ACHN (cell line): Measurements from ENCODE around the gene CBLB.

Source experiments
- DNase-seq: peaks from one replicate; pipeline ENCODE4 v3.0.0-alpha.2; 2015
- in situ Hi-C: cut with HindIII; loops from 2 replicates; pipeline ENCODE4 v1.10.0; 2017; ENCODE audit warnings: low sequenced_read_pairs, low pct_ligation_motif_present, low pct_unique_long_range_greater_than_20kb

The CBLB gene

GRCh38 chr3:105878061-105878460, 9.2 kb upstream of the CBLB start:
- in situ Hi-C loops, result no loop called here

DNA sequence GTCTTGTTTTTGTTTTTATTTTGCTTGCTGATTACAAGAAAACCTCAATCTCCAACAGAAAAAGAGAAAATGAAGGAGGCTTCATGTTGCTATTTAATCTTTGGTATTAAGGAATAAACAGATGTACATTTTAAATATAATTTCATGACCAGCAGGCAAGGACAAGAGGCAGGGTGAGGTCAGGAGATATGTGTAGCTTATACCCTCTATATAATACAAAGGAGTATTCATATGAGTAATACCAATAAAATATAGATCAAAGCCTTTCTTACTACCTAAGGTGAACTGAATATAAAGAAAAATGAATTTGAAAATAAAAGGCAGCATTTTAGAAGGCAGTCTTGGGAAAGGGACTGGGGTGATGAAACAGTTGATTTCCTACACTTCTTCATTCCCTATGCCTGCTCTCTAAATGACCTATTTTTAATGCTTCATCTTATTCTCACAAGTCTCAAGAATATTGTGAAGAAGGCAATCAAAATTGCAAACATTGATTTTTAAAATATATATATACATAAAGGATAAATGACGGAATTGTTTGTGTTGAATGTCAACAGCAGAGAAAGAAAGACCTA, 8.6 kb upstream of the CBLB start:
- in situ Hi-C loops, result no loop called here
- DNase-seq, result no peak

More at GRCh38 chr3:105878061-105878460, 9.2 kb upstream of the CBLB start:
- no peak for DNase-seq

- DNase-seq, result no peak
- in situ Hi-C loops, result no loop called here
Observed at GRCh38 chr3:105876780-105877327, 8.0 kb upstream of the CBLB start.

DNA sequence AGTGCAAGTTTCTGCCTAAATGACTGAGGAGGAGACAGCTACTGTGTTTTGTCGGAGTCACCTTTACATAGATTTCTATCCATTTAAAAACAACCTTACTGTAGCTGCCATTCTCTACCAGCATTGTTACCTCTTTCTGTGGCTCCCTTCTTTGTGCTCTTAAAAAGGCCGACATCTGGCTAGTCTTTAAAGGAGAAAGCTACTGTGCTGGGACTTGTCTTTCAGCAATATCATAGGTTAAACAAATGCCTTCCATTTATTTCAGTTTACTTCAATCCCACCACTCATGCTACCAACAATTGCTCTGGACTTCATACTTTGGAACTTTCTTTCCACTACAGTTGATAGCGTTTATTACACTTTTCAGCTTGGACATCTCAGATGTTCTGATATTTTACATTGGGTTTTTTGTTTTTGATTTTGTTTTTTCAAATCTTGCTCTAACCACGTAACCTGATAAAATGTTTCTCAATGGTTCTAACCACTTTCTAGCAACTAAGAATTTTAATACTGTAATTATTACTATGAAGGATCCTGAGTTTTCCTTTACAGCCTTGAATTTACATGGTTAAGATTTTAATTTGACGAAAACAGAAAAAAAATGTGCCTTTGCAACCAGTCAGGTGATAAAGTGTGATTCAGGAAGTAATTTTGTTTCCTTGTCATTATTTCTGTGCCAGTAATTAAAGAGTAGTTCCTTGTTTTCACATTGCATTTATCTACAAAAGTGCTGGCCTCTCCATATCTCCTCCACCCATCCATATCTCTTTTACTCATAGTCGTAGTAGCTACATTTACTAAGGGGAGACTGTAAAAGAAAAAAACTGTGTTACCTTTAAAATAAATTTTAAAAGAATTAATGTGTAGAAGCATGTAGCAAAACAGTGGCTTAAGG, 1.3 kb upstream of the CBLB start:
- DNase-seq, result no peak
- in situ Hi-C loops, result no loop called here

GRCh38 chr3:105869531-105869833, 670 bp upstream of the CBLB start:
- no peak for DNase-seq

GRCh38 chr3:105868431-105868741, 426 bp downstream of the CBLB start:
- DNase-seq, result peak; percentile 53
- in situ Hi-C loops, result no loop called here

More at GRCh38 chr3:105869531-105869833, 670 bp upstream of the CBLB start:
- in situ Hi-C loops, result no loop called here

DNA sequence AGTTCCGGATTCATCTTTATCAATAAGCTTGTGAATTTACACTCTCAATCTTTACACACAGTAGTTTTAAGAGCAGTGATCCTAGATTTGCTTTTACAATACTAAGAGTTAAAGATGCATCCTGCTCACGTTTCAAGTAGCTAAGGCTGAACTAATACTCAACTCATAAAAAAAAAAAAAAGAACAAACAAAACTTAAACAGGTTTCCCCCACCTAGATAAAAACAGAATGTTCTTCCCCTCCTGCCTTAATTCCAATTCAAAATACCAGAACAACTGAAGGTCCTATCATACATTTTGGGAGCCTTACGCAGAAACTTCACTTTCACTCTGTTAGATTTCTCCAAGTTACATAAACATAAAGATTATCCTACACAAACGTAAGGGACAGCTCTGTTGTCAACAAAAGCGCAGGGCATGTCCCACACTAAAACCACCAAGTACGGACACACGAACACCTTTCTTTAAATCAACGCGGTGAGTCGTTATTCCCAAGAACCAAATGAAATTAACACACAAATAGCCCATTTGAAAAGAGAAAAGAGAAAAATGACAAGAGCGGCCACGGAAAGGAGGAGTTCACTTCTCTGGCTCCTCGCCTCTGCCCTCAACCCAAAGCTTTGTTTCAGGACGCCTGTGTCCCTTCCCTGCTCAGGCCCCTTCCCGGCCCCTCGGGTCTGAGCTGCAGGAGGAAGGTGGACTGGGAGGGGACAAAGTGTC, 941 bp downstream of the CBLB start:
- in situ Hi-C loops, result no loop called here

DNA sequence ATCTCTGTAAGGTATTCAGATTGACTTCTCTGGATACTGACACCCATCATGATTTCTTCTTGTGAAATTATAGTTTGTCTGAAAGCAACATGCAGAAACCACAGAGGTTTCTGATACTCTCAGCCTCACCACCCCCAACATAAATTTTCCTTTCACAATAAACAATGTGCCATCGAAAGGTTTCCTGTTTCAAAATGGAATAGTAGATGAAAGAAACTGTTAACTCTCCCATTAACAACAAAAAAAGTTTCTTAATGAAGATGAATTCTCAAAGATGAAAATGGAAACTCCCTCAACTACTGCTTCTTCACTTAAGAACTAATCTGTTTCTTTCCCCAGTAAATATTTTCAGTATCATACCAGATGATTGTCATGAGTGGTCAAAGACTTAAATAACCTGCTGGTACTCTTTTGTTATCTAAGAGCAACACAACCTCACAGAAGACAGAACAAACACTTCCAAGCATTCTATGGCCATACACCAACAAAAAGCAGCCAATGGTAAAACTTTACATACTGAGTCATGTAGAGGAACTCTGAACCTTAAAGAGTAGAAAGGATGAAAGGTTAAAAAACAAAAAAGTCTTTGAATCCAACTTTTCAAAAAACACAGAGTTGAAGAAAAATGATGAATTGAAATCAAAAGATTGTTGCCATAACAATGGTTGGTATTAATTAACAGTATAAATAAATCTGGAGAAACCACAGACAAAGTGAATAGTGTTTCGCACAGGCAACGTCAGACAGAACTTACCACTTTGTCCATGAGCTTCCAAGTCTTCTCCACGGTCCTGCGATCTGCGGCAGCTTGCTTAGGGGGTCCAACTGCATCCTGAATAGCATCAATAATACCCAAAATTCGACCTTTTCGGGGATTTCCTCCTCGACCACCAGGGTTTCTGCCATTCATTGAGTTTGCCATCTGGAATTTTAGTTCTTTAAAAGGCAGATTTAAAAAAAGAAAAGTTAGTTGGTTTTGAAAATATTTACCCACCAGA, 1.9 kb downstream of the CBLB start:
- no peak for DNase-seq
- in situ Hi-C loops, result no loop called here

More for the DNA sequence above, 941 bp downstream of the CBLB start:
- DNase-seq, result no peak

- in situ Hi-C loops, result no loop called here
- no peak for DNase-seq
Observed at GRCh38 chr3:105865867-105866350, 2.9 kb downstream of the CBLB start.

GRCh38 chr3:105865016-105865623, 3.7 kb downstream of the CBLB start:
- in situ Hi-C loops, result no loop called here
- DNase-seq, result no peak

GRCh38 chr3:105864212-105864611, 4.6 kb downstream of the CBLB start:
- no peak for DNase-seq
- in situ Hi-C loops, result no loop called here

- DNase-seq, result no peak
- in situ Hi-C loops, result no loop called here
Observed at GRCh38 chr3:105863608-105864007, 5.2 kb downstream of the CBLB start.

DNA sequence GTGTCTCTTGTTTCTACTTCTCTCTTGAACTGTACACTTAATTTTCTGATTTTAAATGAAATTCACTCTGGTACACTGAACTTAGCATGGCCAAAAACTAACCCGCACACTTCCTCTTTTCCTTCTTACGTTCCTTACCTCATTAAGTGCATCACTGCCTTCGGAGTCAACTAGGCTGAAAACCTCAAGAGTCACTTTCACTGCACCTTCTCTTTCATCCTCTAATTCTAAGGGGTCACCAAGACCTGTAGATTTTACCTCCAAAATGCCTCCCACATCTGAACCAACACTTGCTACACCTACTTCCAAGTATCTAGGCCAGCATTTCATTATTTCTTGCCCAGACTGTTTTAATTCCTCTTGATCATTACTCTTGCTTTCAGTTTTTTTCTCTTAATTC, 6.6 kb downstream of the CBLB start:
- no peak for DNase-seq
- in situ Hi-C loops, result no loop called here

DNA sequence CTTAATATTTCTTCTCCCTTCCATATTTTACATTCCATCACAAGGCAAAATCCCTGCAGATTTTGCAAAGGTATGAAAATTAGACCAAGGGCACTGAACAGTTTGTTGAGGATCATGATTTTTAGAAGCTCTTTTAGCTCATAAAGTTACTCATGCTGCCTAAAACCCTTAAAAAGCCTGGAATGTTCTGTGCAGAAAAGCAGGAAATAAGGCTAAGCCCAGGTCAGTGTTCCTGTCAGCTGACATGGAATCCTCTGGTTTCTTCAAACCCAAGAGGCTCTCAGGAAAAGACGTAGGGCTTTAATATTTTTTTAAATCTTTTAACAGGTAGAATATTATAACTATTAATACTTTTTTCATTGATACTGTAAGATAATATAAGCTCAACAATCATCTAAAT, 8.2 kb downstream of the CBLB start:
- in situ Hi-C loops, result no loop called here
- DNase-seq, result no peak

- no peak for DNase-seq
- in situ Hi-C loops, result no loop called here
Observed at GRCh38 chr3:105858017-105858416, 10.8 kb downstream of the CBLB start.

- in situ Hi-C loops, result no loop called here
- no peak for DNase-seq
Observed at GRCh38 chr3:105857601-105858000, 11.2 kb downstream of the CBLB start.

GRCh38 chr3:105856605-105857004, 12.2 kb downstream of the CBLB start:
- no peak for DNase-seq
- in situ Hi-C loops, result no loop called here
